ENCODE data around the gene LAGE3.

The LAGE3 gene

GRCh38 chrX:154458116-154458953 lies 20.7 kb downstream of the LAGE3 start, which contains the start of gene PLXNA3:
Gene PLXNA3 (plus strand): TSS chrX:154458281. CDS start chrX:154460184, 1,903 bp downstream.
- DNase-seq: peak in 33 of 51 donors; percentile 1 to 68 (median 21)

GRCh38 chrX:154457491-154458115 lies 21.5 kb downstream of the LAGE3 start:
- peak in 15 of 51 donors; percentile 10 to 66 (median 31) for DNase-seq

- peak in 16 of 51 donors; percentile 1 to 39 (median 12) for DNase-seq
Observed at GRCh38 chrX:154452823-154453222, 26.3 kb downstream of the LAGE3 start.

- peak in 15 of 51 donors; percentile 2 to 38 (median 9) for DNase-seq
Observed at GRCh38 chrX:154450312-154450711, 28.8 kb downstream of the LAGE3 start.

- DNase-seq: no peak
Observed at GRCh38 chrX:154449618-154450017, 29.5 kb downstream of the LAGE3 start.

- no peak for DNase-seq
Observed at GRCh38 chrX:154448484-154448883, 30.6 kb downstream of the LAGE3 start.

- no peak for DNase-seq
Observed at GRCh38 chrX:154446430-154446829, 32.7 kb downstream of the LAGE3 start.

- DNase-seq: no peak
Observed at GRCh38 chrX:154445776-154446175, 33.3 kb downstream of the LAGE3 start.

- no peak for DNase-seq
Observed at GRCh38 chrX:154444755-154445246, 34.3 kb downstream of the LAGE3 start.

GRCh38 chrX:154443992-154444754 lies 34.9 kb downstream of the LAGE3 start, which contains the start of gene FAM50A:
Gene FAM50A (plus strand): TSS chrX:154444141. CDS start chrX:154444236, 95 bp downstream.
- peak in 47 of 51 donors; percentile 11 to 84 (median 57) for DNase-seq

- DNase-seq: peak in 2 of 51 donors; percentile 19 to 23
Observed at GRCh38 chrX:154443479-154443910, 35.6 kb downstream of the LAGE3 start.

GRCh38 chrX:154441984-154442707 lies 36.9 kb downstream of the LAGE3 start:
- DNase-seq: no peak

- no peak for DNase-seq
Observed at GRCh38 chrX:154441564-154441963, 37.5 kb downstream of the LAGE3 start.

GRCh38 chrX:154440623-154441357 lies 38.3 kb downstream of the LAGE3 start:
- DNase-seq: no peak

GRCh38 chrX:154439841-154440240 lies 39.2 kb downstream of the LAGE3 start:
- no peak for DNase-seq

- DNase-seq: no peak
Observed at GRCh38 chrX:154437971-154438893, 40.8 kb downstream of the LAGE3 start.

- peak in 25 of 51 donors; percentile 1 to 55 (median 30) for DNase-seq
Observed at GRCh38 chrX:154436983-154437752, 41.9 kb downstream of the LAGE3 start, which contains the start of gene GDI1. Gene GDI1 (plus strand): TSS chrX:154437154. CDS start chrX:154437255, 101 bp downstream.
